Adrenal gland (tissue), 12 donors: ENCODE results near the gene ZNF564. TPM values are rescaled to one million over a fixed set of nuclear protein-coding genes. Genes with fewer than 3 reads are reported as not detected.

Experiments used
- DNase-seq, 7 donors: peaks; one replicate each; pipeline ENCODE4 v3.0.0-alpha.2; 2019 to 2020
- H3K27ac ChIP-seq, 5 donors: fragments of 200-600 bp; sonication (generic) in 4 of 5; 1 replicate in 3 of 5; 2 replicates in 2 of 5; pipeline versions ENCODE4 v1.5.1 to v1.8.0; 2016 to 2020; ENCODE audit warnings: mild to moderate bottlenecking in 1 of 5
- H3K27me3 ChIP-seq: fragments of 200-600 bp; 2 replicates; pipeline ENCODE4 v1.8.0; 2021
- H3K36me3 ChIP-seq, 2 donors: fragments of 200-600 bp; replicated peaks in 1 of 2; 1 replicate in 1 of 2; 2 replicates in 1 of 2; pipeline versions ENCODE4 v1.5.1 to v1.8.0; 2018 to 2022
- H3K4me1 ChIP-seq, 2 donors: fragments of 200-600 bp; replicated peaks in 1 of 2; 1 replicate in 1 of 2; 2 replicates in 1 of 2; pipeline versions ENCODE4 v1.5.1 to v1.8.0; 2018 to 2021
- H3K4me3 ChIP-seq, 4 donors: fragments of 200-600 bp; sonication (generic) in 3 of 4; one replicate each; pipeline ENCODE4 v1.5.1; 2016 to 2018
- H3K9me3 ChIP-seq, 3 donors: fragments of 200-600 bp; sonication (generic) in 1 of 3; replicated peaks in 1 of 3; 1 replicate in 2 of 3; 2 replicates in 1 of 3; pipeline versions ENCODE4 v1.5.1 to v1.8.0; 2016 to 2021
- CTCF ChIP-seq, 6 experiments: fragments of 450-650 bp in 4 of 6; fragments of 200-600 bp in 2 of 6; sonication (generic) in 1 of 6; IDR thresholded peaks; 1 replicate in 5 of 6; 2 replicates in 1 of 6; pipeline versions ENCODE4 v1.5.1 to v1.8.0; 2016 to 2021; ENCODE audit warnings: antibody characterized with exemption in 6 of 6, mild to moderate bottlenecking in 2 of 6, moderate library complexity in 1 of 6
- POLR2A ChIP-seq, 2 donors: fragments of 450-650 bp; IDR thresholded peaks; one replicate each; pipeline ENCODE4 v1.6.1; 2017; ENCODE audit warnings: antibody characterized with exemption in 2 of 2, mild to moderate bottlenecking in 2 of 2, moderate library complexity in 1 of 2
- WGBS, 4 donors: extraction: QIAGEN DNeasy Blood & Tissue Kit in 2 of 4; methylation state at CpG; one replicate each; pipeline versions ENCODE4 v1.1.5 to v1.1.7; 2013 to 2017; 5-methylcytosine and 5-hydroxymethylcytosine counted together
- intact Hi-C, 2 donors: fragments of 100-400 bp; cut with DNase I; formaldehyde crosslinking; loops; one replicate each; pipeline versions ENCODE4 v1.14.1 to v1.15.0; 2022 to 2023
- polyA plus RNA-seq, 3 donors: library from polyadenylated mRNA; stranded (reverse); fragments of 200-250 nt in 2 of 3; fragments of 350-450 nt in 1 of 3; fragmentation: Illumina TruSeq in 1 of 3; extraction: RNeasy Lipid Tissue Mini Kit (QIAGEN cat#74804) in 1 of 3; gene quantifications; one replicate each; pipeline ENCODE4 v1.2.3, GENCODE V29; 2013 to 2014
- total RNA-seq, 9 donors: library from RNA; depleted of rRNA in 4 of 9; stranded (reverse); fragments of >200 nt in 4 of 9; fragments of 120-200 nt in 1 of 9; fragmentation: NEBNext Ultra II Directional in 1 of 9; extraction: Animal tissue kit (Norgen Biotek cat#: 25700) in 1 of 9; gene quantifications; one replicate each; pipeline versions ENCODE4 v1.1.0 to v1.2.4, GENCODE V29; 2013 to 2023
- donor health status: healthy with polysubstance abuse.
- donor health status: Bipolar disorder and iron deficiency.
- donor health status: DM: yes; HTN: yes; CAD: no.
- donor health status: DM: no; HTN: no; CAD: no.
- donor health status: DM: no; HTN: no; CAD: no.
- donor health status: DM: yes; HTN: yes; CAD: no.

The ZNF564 gene
- total and polyA plus RNA-seq, 12 donors: 3.4 to 12.5 (median 8.9) TPM

- H3K27ac ChIP-seq: peak within 1 kb of the TSS in 4 of 5 donors; percentile 30 to 85 (median 70)
- intact Hi-C loops: no loop called here
- 0% methylated on average over 22 to 53 of the region's 53 CpGs for WGBS, 4 donors
Observed at GRCh38 chr19:12484371-12485051, 66.8 kb downstream of the ZNF564 start, which contains the start of gene ZNF709. ZNF709 (minus strand) TSS chr19:12484816; CDS start chr19:12484657, 159 bp downstream.

GRCh38 chr19:12484011-12484370 is 67.3 kb downstream of the ZNF564 start:
- peak overlapping the region in 3 of 5 donors; percentile 61 to 85 (median 79) for H3K27ac ChIP-seq
- H3K4me3 ChIP-seq: peak overlapping the region; percentile 35 to 99 (median 72)
- no peaks in the 10 kb centered on the region for H3K36me3 ChIP-seq
- peaks cover 3 to 11% of the 10 kb centered on the region in 2 donors for H3K4me1 ChIP-seq
- H3K27me3 ChIP-seq: no peaks in the 10 kb centered on the region
- no peaks in the 10 kb centered on the region for H3K9me3 ChIP-seq
- TF ChIP-seq CTCF (IDR thresholded peaks at IDR 0.05) (no peak), POLR2A (IDR thresholded peaks at IDR 0.05) (no peak)
- WGBS, 4 donors: 0 to 3% (median 2%) methylated on average over 12 to 13 of the region's 13 CpGs
- DNase-seq: no peak
- intact Hi-C loops: no loop called here

More at GRCh38 chr19:12484371-12485051, 66.8 kb downstream of the ZNF564 start, which contains the start of gene ZNF709:
- Histone ChIP-seq H3K4me1 (peaks cover 3 to 11% of the 10 kb centered on the region in 2 donors), H3K27me3 (no peaks in the 10 kb centered on the region), H3K4me3 (peak within 1 kb of the TSS; percentile 35 to 99 (median 72)), H3K36me3 (no peaks in the 10 kb centered on the region), H3K9me3 (no peaks in the 10 kb centered on the region)
- DNase-seq: peak; percentile 84 to 96 (median 93)
- TF ChIP-seq CTCF (IDR thresholded peaks at IDR 0.05) (no peak), POLR2A (IDR thresholded peaks at IDR 0.05) (peak in 1 of 2 donors; percentile 24)

- Histone ChIP-seq H3K4me1 (peaks cover 3 to 11% of the 10 kb centered on the region in 2 donors), H3K4me3 (no peak overlapping the region), H3K36me3 (no peaks in the 10 kb centered on the region), H3K27me3 (no peaks in the 10 kb centered on the region), H3K27ac (no peak overlapping the region), H3K9me3 (no peaks in the 10 kb centered on the region)
- DNase-seq: no peak
- TF ChIP-seq CTCF (IDR thresholded peaks at IDR 0.05): no peak
- no peak for TF ChIP-seq POLR2A (IDR thresholded peaks at IDR 0.05)
- intact Hi-C loops: no loop called here
- 73 to 78% (median 76%) methylated on average over 2 of the region's 2 CpGs for WGBS, 4 donors
Observed at GRCh38 chr19:12482509-12482886, 68.8 kb downstream of the ZNF564 start.

GRCh38 chr19:12481781-12482508 is 69.3 kb downstream of the ZNF564 start:
- Histone ChIP-seq H3K27ac (no peak overlapping the region), H3K4me3 (no peak overlapping the region), H3K27me3 (no peaks in the 10 kb centered on the region), H3K36me3 (no peaks in the 10 kb centered on the region), H3K9me3 (no peaks in the 10 kb centered on the region), H3K4me1 (peaks cover 3 to 11% of the 10 kb centered on the region in 2 donors)
- TF ChIP-seq CTCF (IDR thresholded peaks at IDR 0.05) (no peak), POLR2A (IDR thresholded peaks at IDR 0.05) (no peak)
- 73 to 79% (median 77%) methylated on average over 3 to 4 of the region's 4 CpGs for WGBS, 4 donors
- no peak for DNase-seq
- intact Hi-C loops: no loop called here
